ENCODE results near the gene CYB561D2. TPM values are rescaled to one million over a fixed set of nuclear protein-coding genes. Genes with fewer than 3 reads are reported as not detected.

The CYB561D2 gene
- total and polyA plus RNA-seq, 9 of the 15 experiments (the other 6 are each of a cell fraction or from before 2014, with no cell fraction given): 4.2 to 16.6 (median 9.4) TPM

- no peak for TF ChIP-seq SMARCE1 (IDR thresholded peaks at IDR 0.05)
- no peak for TF ChIP-seq ZNF318 (IDR thresholded peaks at IDR 0.05; ENCODE audit: borderline replicate concordance in 1 of 2, low read depth in 1 of 2)
Measured at GRCh38 chr3:50401978-50402595, 51.4 kb downstream of the CYB561D2 start (continued).

Other genes starting within 250 kb of the CYB561D2 start
Only the 7 nearest of the 19 such genes appear.
- 5.4 and 8.0 TPM in 2 replicates for gene HYAL1, start 47.3 kb upstream of the CYB561D2 start, total RNA-seq (2014; rRNA removed)
- gene HYAL1, start 47.3 kb upstream of the CYB561D2 start, total RNA-seq (2014; rRNA removed; fragmentation: Illumina TruSeq; extraction: Trizol): 2.9 and 3.3 TPM in 2 replicates
- gene HYAL1, start 47.3 kb upstream of the CYB561D2 start, total RNA-seq (2015; rRNA removed; fragmentation: Illumina TruSeq; extraction: Trizol): 4.7 and 5.3 TPM in 2 replicates
- gene HYAL1, start 47.3 kb upstream of the CYB561D2 start, total RNA-seq (2021): 8.3 and 8.4 TPM in 2 replicates
- 3.1 and 5.7 TPM in 2 replicates for gene HYAL1, start 47.3 kb upstream of the CYB561D2 start, polyA plus RNA-seq (2011; rRNA removed)
- 7.5 and 7.7 TPM in 2 replicates for gene HYAL1, start 47.3 kb upstream of the CYB561D2 start, polyA plus RNA-seq (2014; fragmentation: Illumina TruSeq; extraction: Trizol)
- 1 to 10 TPM; 1.4 to 1.6 TPM for gene HYAL1, start 47.3 kb upstream of the CYB561D2 start, polyA plus RNA-seq (2014; fragmentation: Nextera tagmentation; extraction: Ambion mirVana)
- 7.9 and 8.5 TPM in 2 replicates for gene HYAL1, start 47.3 kb upstream of the CYB561D2 start, polyA plus RNA-seq (2014; rRNA removed)
- gene HYAL2, start 28.1 kb upstream of the CYB561D2 start, total RNA-seq (2014; rRNA removed): 18.4 and 22.7 TPM in 2 replicates
- gene HYAL2, start 28.1 kb upstream of the CYB561D2 start, total RNA-seq (2014; rRNA removed; fragmentation: Illumina TruSeq; extraction: Trizol): 3.1 and 4.0 TPM in 2 replicates
- 11.2 and 11.4 TPM in 2 replicates for gene HYAL2, start 28.1 kb upstream of the CYB561D2 start, total RNA-seq (2015; rRNA removed; fragmentation: Illumina TruSeq; extraction: Trizol)
- 12.4 and 13.3 TPM in 2 replicates for gene HYAL2, start 28.1 kb upstream of the CYB561D2 start, total RNA-seq (2021)
- gene HYAL2, start 28.1 kb upstream of the CYB561D2 start, polyA plus RNA-seq (2011; rRNA removed): 13.4 and 18.8 TPM in 2 replicates
- gene HYAL2, start 28.1 kb upstream of the CYB561D2 start, polyA plus RNA-seq (2014; fragmentation: Illumina TruSeq; extraction: Trizol): 10.2 and 13.1 TPM in 2 replicates
- under 1 TPM in 1 of 2 experiments, not detected in 1; 0.36 TPM for gene HYAL2, start 28.1 kb upstream of the CYB561D2 start, polyA plus RNA-seq (2014; fragmentation: Nextera tagmentation; extraction: Ambion mirVana)
- 11.4 and 19.4 TPM in 2 replicates for gene HYAL2, start 28.1 kb upstream of the CYB561D2 start, polyA plus RNA-seq (2014; rRNA removed)
- gene TUSC2, start 22.6 kb upstream of the CYB561D2 start, total RNA-seq (2014; rRNA removed): 39.9 TPM in 2 replicates
- gene TUSC2, start 22.6 kb upstream of the CYB561D2 start, total RNA-seq (2014; rRNA removed; fragmentation: Illumina TruSeq; extraction: Trizol): 14.5 and 16.1 TPM in 2 replicates
- 17.2 and 18.5 TPM in 2 replicates for gene TUSC2, start 22.6 kb upstream of the CYB561D2 start, total RNA-seq (2015; rRNA removed; fragmentation: Illumina TruSeq; extraction: Trizol)
- gene TUSC2, start 22.6 kb upstream of the CYB561D2 start, total RNA-seq (2021): 24.6 and 25.8 TPM in 2 replicates
- gene TUSC2, start 22.6 kb upstream of the CYB561D2 start, polyA plus RNA-seq (2011; rRNA removed): 28.0 and 28.4 TPM in 2 replicates
- 24.2 and 26.1 TPM in 2 replicates for gene TUSC2, start 22.6 kb upstream of the CYB561D2 start, polyA plus RNA-seq (2014; fragmentation: Illumina TruSeq; extraction: Trizol)
- gene TUSC2, start 22.6 kb upstream of the CYB561D2 start, polyA plus RNA-seq (2014; fragmentation: Nextera tagmentation; extraction: Ambion mirVana): 1 to 10 TPM; 2.8 to 4.4 TPM
- 60.5 and 67.5 TPM in 2 replicates for gene TUSC2, start 22.6 kb upstream of the CYB561D2 start, polyA plus RNA-seq (2014; rRNA removed)
- gene RASSF1, start 10.0 kb upstream of the CYB561D2 start, total RNA-seq (2014; rRNA removed): 38.6 and 51.1 TPM in 2 replicates
- 14.5 and 15.3 TPM in 2 replicates for gene RASSF1, start 10.0 kb upstream of the CYB561D2 start, total RNA-seq (2014; rRNA removed; fragmentation: Illumina TruSeq; extraction: Trizol)
- gene RASSF1, start 10.0 kb upstream of the CYB561D2 start, total RNA-seq (2015; rRNA removed; fragmentation: Illumina TruSeq; extraction: Trizol): 22.1 and 24.6 TPM in 2 replicates
- 32.5 and 32.9 TPM in 2 replicates for gene RASSF1, start 10.0 kb upstream of the CYB561D2 start, total RNA-seq (2021)
- 57.1 and 75.8 TPM in 2 replicates for gene RASSF1, start 10.0 kb upstream of the CYB561D2 start, polyA plus RNA-seq (2011; rRNA removed)
- gene RASSF1, start 10.0 kb upstream of the CYB561D2 start, polyA plus RNA-seq (2014; fragmentation: Illumina TruSeq; extraction: Trizol): 22.8 and 27.7 TPM in 2 replicates
- gene RASSF1, start 10.0 kb upstream of the CYB561D2 start, polyA plus RNA-seq (2014; fragmentation: Nextera tagmentation; extraction: Ambion mirVana): 1 to 10 TPM; 3.6 to 7.0 TPM
- gene RASSF1, start 10.0 kb upstream of the CYB561D2 start, polyA plus RNA-seq (2014; rRNA removed): 50.8 and 56.8 TPM in 2 replicates
- gene ZMYND10, start 5.1 kb upstream of the CYB561D2 start, total RNA-seq (2014; rRNA removed): 2.7 and 2.8 TPM in 2 replicates
- gene ZMYND10, start 5.1 kb upstream of the CYB561D2 start, total RNA-seq (2014; rRNA removed; fragmentation: Illumina TruSeq; extraction: Trizol): 0.35 and 0.51 TPM in 2 replicates
- gene ZMYND10, start 5.1 kb upstream of the CYB561D2 start, total RNA-seq (2015; rRNA removed; fragmentation: Illumina TruSeq; extraction: Trizol): 0.36 and 0.60 TPM in 2 replicates
- gene ZMYND10, start 5.1 kb upstream of the CYB561D2 start, total RNA-seq (2021): 1.1 and 1.3 TPM in 2 replicates
- 0.93 and 2.8 TPM in 2 replicates for gene ZMYND10, start 5.1 kb upstream of the CYB561D2 start, polyA plus RNA-seq (2011; rRNA removed)
- gene ZMYND10, start 5.1 kb upstream of the CYB561D2 start, polyA plus RNA-seq (2014; fragmentation: Illumina TruSeq; extraction: Trizol): 0.46 and 0.70 TPM in 2 replicates
- under 1 TPM; 0.20 to 0.29 TPM for gene ZMYND10, start 5.1 kb upstream of the CYB561D2 start, polyA plus RNA-seq (2014; fragmentation: Nextera tagmentation; extraction: Ambion mirVana)
- 0.88 TPM in 2 replicates for gene ZMYND10, start 5.1 kb upstream of the CYB561D2 start, polyA plus RNA-seq (2014; rRNA removed)
- 23.1 and 35.9 TPM in 2 replicates for gene NPRL2, start 87 bp upstream of the CYB561D2 start, total RNA-seq (2014; rRNA removed)
- gene NPRL2, start 87 bp upstream of the CYB561D2 start, total RNA-seq (2014; rRNA removed; fragmentation: Illumina TruSeq; extraction: Trizol): 14.9 and 17.4 TPM in 2 replicates
- 18.1 and 23.1 TPM in 2 replicates for gene NPRL2, start 87 bp upstream of the CYB561D2 start, total RNA-seq (2015; rRNA removed; fragmentation: Illumina TruSeq; extraction: Trizol)
- 17.6 and 25.4 TPM in 2 replicates for gene NPRL2, start 87 bp upstream of the CYB561D2 start, total RNA-seq (2021)
- 40.4 and 47.7 TPM in 2 replicates for gene NPRL2, start 87 bp upstream of the CYB561D2 start, polyA plus RNA-seq (2011; rRNA removed)
- gene NPRL2, start 87 bp upstream of the CYB561D2 start, polyA plus RNA-seq (2014; fragmentation: Illumina TruSeq; extraction: Trizol): 23.2 and 24.4 TPM in 2 replicates
- 10 to 100 TPM; 27.5 to 40.4 TPM for gene NPRL2, start 87 bp upstream of the CYB561D2 start, polyA plus RNA-seq (2014; fragmentation: Nextera tagmentation; extraction: Ambion mirVana)
- gene NPRL2, start 87 bp upstream of the CYB561D2 start, polyA plus RNA-seq (2014; rRNA removed): 26.0 and 33.8 TPM in 2 replicates
- 26.9 and 31.3 TPM in 2 replicates for gene TMEM115, start 8.7 kb downstream of the CYB561D2 start, total RNA-seq (2014; rRNA removed)
- 4.0 and 5.9 TPM in 2 replicates for gene TMEM115, start 8.7 kb downstream of the CYB561D2 start, total RNA-seq (2014; rRNA removed; fragmentation: Illumina TruSeq; extraction: Trizol)
- gene TMEM115, start 8.7 kb downstream of the CYB561D2 start, total RNA-seq (2015; rRNA removed; fragmentation: Illumina TruSeq; extraction: Trizol): 14.1 and 14.4 TPM in 2 replicates
- gene TMEM115, start 8.7 kb downstream of the CYB561D2 start, total RNA-seq (2021): 22.5 and 24.8 TPM in 2 replicates
- gene TMEM115, start 8.7 kb downstream of the CYB561D2 start, polyA plus RNA-seq (2011; rRNA removed): 8.3 and 13.0 TPM in 2 replicates
- 16.3 and 16.5 TPM in 2 replicates for gene TMEM115, start 8.7 kb downstream of the CYB561D2 start, polyA plus RNA-seq (2014; fragmentation: Illumina TruSeq; extraction: Trizol)
- 1 to 10 TPM; 1.6 to 2.7 TPM for gene TMEM115, start 8.7 kb downstream of the CYB561D2 start, polyA plus RNA-seq (2014; fragmentation: Nextera tagmentation; extraction: Ambion mirVana)
- 17.1 and 17.3 TPM in 2 replicates for gene TMEM115, start 8.7 kb downstream of the CYB561D2 start, polyA plus RNA-seq (2014; rRNA removed)